ENCODE results near the gene MAPK4.

MAPK4 gene

DNA sequence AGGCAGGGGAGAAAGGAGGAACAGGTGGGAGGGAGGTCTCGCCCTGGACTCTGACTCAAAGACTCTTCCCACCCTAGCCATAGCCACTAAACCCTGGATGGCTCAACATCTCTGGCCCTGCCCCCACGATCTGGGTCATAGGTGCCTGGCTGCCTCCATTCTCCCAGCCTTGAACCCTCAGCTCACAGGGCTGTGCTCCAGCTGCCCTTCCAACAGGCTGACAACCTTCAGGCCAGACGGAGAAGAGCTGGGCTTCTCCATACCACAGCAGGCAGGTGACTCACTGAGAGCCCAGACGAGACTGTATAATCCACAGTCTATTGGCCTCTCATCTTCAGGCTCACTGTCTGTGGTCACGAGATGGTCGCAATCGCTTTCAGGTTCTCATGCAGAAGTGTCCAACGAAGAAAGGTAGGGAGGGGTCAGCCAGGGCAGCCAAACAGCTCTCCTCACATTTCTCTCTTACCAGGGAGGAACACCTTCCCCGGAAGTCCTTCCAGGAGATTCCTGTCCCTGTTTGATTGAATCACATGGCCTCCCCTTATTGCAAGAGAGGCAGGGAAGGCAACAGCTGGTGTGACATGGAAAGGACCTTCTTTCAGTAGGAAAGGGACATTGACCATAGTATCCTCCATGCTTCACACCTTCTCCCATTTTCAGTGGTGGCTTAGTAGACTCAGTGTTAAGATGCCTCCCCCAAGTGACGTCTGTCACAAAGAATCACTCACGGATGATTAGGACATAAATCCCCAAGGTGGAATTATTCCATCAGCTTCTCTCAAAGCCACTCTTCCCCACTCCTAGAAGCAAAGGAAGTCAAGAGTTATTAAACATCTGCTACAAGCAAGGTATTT is 159.8 kb downstream of the MAPK4 start:
- DNase-seq (ENCODE audit: low read depth in 3 of 3), result no peak

- DNase-seq (ENCODE audit: low read depth in 3 of 3), result no peak
Measured at GRCh38 chr18:50720325-50720674, 160.4 kb downstream of the MAPK4 start.

GRCh38 chr18:50721006-50721405 is 161.1 kb downstream of the MAPK4 start:
- no peak for DNase-seq (ENCODE audit: low read depth in 3 of 3)

GRCh38 chr18:50721451-50722120 is 161.7 kb downstream of the MAPK4 start:
- no peak for DNase-seq (ENCODE audit: low read depth in 3 of 3)

DNA sequence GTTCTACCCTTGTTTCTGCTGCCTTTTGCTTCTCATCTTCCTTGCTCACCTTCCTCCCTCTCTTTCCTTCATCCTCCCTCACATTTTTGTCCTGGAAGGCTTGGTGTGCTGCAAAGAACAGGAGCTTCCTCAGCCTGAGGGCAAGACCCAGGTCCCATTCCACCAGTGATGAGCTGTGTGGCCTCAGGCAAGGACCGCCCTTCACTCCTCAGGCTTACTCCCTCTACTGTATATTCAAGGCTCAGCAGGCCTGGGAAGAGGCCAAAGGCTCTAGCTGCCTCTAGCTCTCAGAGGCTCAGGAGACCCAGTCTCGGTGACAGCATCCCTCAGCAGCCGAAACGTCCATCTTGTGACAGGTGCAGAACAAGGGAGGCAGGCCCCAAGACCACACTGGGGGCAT is 162.4 kb downstream of the MAPK4 start:
- no peak for DNase-seq (ENCODE audit: low read depth in 3 of 3)

GRCh38 chr18:50724751-50725151 is 164.9 kb downstream of the MAPK4 start:
- no peak for DNase-seq (ENCODE audit: low read depth in 3 of 3)

DNA sequence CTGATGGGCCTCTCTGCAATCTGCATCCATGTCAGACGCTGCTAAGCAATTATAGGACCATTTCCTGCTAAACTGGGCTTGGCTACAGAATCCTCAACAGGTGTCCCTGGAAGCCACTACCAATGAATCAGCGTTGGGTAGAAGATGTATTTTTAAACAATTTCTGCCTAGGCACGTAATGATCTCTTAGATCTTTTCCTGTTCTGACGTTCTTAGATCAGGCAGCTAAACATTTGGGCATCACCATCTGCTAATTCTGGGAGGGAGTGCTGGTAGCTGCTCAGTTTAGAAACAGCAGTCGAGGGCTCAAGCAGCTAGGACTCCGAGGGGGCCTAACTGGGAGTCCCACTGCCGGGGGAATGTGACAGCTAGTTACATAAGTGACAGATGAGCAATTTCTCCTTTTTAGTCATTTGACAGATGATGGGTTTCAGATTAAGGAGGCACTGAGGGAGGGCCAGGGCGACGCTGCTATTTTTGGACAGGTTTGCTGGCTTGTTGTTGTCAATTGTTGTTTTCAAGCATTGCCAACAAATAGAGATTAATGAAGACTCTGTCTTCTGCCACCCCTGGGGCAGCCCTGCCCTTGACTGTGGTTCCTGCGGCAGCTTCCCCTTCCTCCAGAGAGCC is 167.2 kb downstream of the MAPK4 start:
- DNase-seq (ENCODE audit: low read depth in 3 of 3), result no peak

GRCh38 chr18:50727721-50728471 is 168.0 kb downstream of the MAPK4 start:
- no peak for DNase-seq (ENCODE audit: low read depth in 3 of 3)

DNA sequence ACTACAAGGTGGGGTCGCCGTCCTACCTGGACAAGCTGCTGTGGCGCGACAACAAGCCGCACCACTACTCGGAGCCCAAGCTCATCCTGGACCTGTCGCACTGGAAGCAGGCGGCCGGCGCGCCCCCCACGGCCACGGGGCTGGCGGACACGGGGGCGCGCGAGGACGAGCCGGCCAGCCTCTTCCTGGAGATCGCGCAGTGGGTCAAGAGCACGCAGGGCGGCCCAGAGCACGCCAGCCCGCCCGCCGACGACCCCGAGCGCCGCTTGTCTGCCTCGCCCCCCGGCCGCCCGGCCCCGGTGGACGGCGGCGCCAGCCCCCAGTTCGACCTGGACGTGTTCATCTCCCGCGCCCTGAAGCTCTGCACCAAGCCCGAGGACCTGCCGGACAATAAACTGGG is 169.5 kb downstream of the MAPK4 start:
- no peak for DNase-seq (ENCODE audit: low read depth in 3 of 3)

- no peak for DNase-seq (ENCODE audit: low read depth in 3 of 3)
Measured at GRCh38 chr18:50729986-50730385, 170.1 kb downstream of the MAPK4 start.

- no peak for DNase-seq (ENCODE audit: low read depth in 3 of 3)
Measured at GRCh38 chr18:50734342-50734741, 174.5 kb downstream of the MAPK4 start.

GRCh38 chr18:50734886-50735285 is 175.0 kb downstream of the MAPK4 start:
- no peak for DNase-seq (ENCODE audit: low read depth in 3 of 3)

DNA sequence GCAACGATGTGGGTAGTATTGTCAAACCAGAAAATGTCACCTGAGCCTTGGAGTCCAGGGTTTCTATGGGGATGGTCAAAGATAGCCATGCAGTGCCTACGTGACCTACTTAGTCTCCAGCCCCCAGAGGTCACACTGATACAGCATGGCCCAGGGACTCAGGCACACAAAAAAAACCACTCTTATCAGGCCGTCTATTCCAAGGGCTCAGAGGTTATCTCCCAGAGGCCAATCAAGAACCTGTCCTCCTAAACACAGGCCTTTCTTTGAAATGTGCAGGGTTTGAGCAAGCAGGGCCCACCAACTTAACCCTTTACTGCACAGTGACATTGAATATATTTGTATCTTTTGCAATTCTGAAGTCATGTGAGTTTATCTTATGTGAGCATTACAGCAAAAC is 177.2 kb downstream of the MAPK4 start:
- no peak for DNase-seq (ENCODE audit: low read depth in 3 of 3)

- no peak for DNase-seq (ENCODE audit: low read depth in 3 of 3)
Measured at GRCh38 chr18:50738098-50738757, 178.3 kb downstream of the MAPK4 start.

- no peak for DNase-seq (ENCODE audit: low read depth in 3 of 3)
Measured at GRCh38 chr18:50742952-50743351, 183.1 kb downstream of the MAPK4 start.

DNA sequence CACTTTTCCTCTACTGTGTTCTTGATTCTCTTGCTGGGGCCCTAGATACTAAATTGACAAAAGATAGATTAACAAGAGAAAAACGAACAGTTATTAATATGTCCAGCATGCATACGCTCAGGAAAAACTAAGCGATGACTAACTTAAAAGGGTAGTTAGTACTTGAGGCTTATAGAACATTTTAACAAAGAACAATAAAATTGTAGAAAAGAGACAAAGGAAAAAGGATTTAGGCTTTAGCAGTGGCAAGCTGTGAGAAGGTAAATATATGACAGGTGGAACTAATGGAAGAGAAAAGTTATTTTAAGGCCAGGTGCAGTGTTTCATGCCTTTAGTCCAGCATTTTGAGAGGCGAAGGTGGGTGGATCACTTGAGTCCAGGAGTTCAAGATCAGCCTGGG is 184.4 kb downstream of the MAPK4 start:
- no peak for DNase-seq (ENCODE audit: low read depth in 3 of 3)

DNA sequence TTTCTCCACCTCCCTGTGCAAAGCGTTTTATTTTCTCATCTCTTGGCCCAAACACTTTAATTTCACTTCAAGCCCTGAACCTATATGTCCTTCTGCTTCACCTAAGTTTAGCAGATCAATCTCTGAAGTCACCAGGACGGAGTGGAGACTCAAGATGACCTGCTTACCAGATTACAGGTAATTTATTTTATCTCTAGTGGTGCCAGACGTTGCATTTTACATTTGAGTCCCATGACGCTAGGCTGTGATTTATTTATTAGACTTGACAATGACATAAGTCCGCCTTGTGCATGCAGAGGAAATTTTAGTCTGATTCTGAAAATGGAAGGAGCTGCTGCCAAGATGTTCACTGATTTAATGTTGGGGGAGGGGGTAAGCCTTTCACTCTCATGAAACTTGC is 186.1 kb downstream of the MAPK4 start:
- no peak for DNase-seq (ENCODE audit: low read depth in 3 of 3)

DNA sequence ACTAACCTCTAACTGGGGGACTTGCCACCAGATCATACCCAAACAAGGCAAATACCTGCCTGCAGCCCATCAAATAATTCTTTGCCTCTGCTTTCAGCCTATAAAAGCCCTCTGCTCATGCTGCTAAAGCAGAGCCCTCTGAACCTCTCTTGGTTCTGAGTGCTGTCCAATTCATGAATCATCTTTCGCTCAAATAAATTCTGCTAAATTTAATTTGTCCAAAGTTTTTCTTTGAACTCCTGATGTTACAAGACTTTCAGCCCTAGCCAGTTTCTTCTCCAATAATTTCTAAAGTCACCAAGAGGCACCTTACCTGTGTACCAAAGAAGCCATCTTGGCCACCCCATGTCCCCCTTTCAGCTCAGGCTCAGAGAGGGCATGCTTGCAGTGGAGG is 188.0 kb downstream of the MAPK4 start:
- DNase-seq (ENCODE audit: low read depth in 3 of 3), result no peak

DNA sequence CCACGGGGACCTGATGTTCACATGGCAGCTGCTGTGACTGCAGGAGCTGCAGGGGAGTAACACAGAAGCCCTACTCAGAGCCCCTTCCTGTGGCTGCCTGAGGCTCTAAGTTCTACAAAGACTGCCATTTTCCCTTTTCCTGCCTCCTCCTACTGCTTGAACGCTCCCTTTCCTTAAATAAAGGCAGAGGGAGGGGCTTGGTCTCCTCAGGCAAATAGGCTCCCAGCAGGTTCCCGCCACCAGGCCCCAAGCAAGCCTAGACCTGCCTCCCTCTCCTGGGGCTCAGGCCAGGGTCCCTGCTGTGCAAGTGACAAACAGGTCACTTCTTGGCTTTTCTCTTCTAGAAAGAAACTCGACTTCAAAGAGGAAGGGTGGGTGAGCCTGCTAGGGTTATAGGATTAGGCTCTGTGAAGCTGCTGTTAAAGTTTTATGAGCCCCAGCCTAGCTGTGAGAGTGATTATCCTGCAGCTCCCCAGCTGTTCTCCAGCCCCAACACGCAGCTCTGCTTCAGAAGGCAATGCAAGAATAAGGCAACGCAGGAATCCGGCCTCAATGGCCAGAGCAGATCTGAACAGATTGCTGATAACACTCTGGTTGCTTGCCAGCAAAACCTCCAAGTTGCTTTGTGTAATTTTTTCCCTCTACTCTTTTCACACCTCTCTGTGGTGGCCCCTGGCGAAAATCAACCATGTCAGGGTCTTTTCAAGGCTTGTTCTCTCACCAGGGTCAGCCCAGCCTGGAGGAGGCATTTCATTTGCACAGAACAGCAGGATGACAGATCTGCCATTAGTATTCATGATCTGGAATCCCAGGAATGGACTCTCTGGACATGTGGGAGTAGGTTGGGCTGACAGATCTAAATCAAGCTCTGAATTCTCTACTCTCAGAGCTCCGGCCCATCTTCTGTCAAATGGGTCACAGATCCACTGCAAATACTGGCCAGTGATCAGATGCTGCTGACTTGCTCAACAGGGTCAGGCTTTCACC is 188.6 kb downstream of the MAPK4 start:
- no peak for DNase-seq (ENCODE audit: low read depth in 3 of 3)

GRCh38 chr18:50749421-50749820 is 189.5 kb downstream of the MAPK4 start:
- no peak for DNase-seq (ENCODE audit: low read depth in 3 of 3)

GRCh38 chr18:50749945-50750344 is 190.1 kb downstream of the MAPK4 start:
- DNase-seq (ENCODE audit: low read depth in 3 of 3), result no peak
